Fibroblast of peridontal ligament (primary cell): Measurements from ENCODE around the gene NTN4.
"Not testable (repeated sequence)": the region's sequence is repeated elsewhere in the genome, so short reads cannot be mapped to it uniquely, and the experiment has no call there.

Experiments
- DNase-seq: peaks from one replicate; pipeline ENCODE4 v3.0.0-alpha.2; 2010; ENCODE audit errors: extremely low read depth

Gene NTN4

DNA sequence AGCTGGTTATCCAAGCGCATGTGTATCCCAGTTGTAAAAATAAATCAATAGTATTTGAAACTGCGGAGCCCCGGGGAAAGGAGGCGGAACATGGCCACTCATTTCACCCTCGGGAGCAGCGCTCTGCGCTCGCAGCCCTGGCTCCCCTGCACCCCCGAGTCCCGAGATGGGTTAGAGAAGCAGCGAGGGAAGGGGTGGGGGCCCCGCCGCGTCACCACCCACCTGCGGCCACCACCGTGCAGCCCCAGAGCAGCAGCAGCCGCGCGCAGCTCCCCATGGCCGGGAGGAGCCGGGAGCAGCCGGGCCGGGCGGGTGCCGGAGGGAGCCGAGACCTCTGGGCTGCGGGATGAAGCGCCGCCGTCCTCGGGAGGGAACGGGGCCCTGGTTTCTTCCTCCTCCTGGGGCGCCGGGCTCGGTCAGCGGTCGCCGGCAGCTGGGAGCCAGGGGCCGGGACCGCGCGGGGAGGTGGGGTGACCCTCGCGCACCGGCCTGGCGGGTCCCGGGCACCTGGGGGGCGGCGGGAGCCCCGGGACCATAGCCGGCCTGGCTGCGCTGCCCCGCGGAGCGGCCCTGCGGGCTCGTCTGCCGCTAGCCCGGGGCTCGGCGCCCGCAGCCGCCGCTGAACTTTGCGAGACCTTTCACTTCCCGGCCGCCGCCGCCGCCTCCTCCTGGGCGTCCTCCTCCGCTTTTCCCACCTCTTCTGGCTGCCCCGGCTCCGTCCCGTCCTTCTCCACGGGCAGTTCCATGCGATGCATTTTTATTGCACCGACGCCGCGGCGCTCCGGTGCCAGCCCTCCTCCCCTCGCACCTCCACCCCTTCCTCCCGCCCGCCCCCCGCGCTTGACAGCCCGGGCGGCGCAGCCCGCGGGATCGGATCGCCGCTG, at the start of gene NTN4:
TSS of gene NTN4 (minus strand) at position 732 of the 884 bp plus-strand sequence. CDS start at position 277, 455 bp downstream.
- no peak for DNase-seq

DNA sequence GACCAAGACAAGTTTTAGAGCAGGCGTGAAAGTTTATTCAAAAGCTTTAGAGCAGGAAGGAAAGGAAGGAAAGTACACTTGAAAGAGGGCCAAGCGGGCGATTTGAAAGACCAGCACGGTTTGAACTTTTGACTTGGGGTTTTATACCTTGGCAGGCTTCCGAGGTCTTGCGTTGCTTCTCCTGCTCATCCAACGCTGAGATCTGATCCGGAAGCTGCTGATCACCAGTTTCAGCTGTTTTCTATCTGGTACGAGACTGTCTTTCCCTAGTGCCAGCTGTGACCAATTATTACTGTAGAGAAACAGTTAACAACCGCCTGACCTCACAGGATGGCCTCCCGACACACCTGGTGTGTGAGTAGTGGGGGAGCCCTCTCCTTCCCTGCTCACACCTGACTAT, 47.6 kb upstream of the NTN4 start:
- peak; percentile 92 for DNase-seq

GRCh38 chr12:95837240-95838038, 46.9 kb upstream of the NTN4 start:
- DNase-seq = peak; percentile 7

DNA sequence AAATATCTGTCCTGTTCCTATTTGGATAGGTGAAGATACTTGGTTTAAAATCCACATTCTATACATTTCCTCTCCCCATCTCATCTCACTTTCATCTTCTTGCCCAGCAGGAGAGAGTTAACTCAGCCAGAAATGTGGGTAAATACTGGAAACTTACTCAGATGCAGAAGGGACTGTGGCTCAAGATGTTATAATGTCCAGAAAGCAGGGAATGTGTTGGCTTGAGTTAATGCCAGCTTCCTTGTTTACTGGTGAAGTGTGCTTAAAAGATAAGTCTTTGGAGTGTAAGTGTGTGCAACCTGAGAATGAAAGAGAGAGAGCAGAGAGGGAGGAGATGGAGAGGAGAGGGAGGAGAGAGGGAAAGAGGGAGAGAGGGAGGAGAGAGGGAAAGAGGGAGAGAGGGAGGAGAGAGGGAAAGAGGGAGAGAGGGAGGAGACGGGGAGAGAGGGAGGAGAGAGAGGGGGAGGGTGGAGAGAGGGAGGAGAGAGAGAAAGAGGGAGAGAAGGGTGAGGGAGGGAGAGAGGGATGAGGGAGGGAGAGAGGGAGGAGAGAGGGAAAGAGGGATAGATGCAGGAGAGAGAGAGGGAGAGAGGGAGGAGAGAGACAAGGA, 46.2 kb upstream of the NTN4 start:
- DNase-seq = peak; percentile 66

- DNase-seq = peak; percentile 27
These were observed 45.6 kb upstream of the NTN4 start for GRCh38 chr12:95836185-95836609.

DNA sequence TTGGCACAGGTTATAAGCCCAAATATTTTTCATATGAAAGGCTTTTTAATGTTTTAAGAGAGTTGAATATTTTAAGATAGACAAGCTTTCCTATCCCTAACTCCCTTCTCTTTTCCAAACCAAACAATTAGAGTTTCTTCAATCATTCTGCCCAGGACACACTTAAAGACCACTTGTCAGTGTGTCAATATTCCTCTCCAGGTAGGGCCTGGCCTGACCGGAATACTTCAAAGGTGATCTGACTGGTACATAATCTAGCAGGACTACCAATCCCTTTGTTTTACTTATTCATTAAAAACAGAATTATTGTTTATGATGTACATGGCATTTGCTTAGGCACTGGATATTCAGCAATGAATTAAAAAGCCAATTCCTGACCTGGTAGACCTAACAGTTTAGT, 44.0 kb upstream of the NTN4 start:
- no peak for DNase-seq

DNA sequence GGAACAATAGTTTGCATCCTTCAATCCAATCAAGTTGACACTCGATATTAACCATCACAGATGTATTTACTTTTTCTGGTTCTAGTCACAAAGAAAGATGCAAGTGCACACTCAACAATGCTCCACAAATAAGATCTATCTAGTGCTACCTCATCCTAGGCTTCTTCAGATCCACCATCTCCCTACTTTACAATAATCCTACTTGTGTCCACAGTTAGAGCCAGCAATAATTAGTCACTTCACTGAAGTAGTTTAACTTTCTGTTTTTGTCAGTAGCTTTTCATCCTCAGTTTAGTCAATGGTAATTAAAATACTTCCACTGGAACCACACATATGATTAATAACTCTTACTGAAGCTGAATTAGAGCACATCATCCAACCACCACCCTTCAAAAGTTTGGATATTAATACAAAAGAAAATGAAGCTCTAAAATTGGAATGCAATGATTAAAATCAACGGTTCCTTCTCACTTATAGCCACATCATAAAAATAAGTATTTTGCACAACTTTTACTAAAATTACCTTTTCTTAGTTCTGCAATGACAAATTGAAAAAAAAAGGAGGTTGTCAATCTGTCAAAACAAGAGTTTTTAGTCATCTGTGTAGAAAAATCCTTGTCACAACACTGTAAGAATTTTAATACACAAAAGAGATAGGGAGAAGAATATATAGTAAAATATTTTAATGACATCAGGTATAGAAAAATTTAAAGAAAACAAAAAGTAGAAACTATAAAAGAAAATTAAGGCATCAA, 39.9 kb upstream of the NTN4 start:
- no peak for DNase-seq

DNA sequence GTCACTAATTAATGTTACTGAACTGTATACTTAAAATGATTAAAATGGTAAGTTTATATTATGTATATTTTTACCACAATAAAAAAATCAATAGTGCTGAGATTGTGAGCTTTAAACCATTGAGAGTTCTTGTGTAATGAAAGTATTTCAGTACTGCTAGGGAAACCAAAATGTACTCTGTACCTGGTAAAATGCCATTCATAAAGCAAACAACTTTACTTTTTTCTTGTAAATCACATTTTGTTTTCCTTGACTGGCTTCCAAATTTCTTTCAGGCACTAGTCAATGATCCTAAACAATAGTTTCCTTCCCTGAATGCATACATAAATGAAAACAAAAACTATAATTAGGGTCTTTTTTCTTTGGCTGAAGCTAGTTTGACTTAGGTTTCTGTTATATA, 38.8 kb upstream of the NTN4 start:
- no peak for DNase-seq

GRCh38 chr12:95820096-95820703, 29.6 kb upstream of the NTN4 start:
- peak; percentile 80 for DNase-seq

GRCh38 chr12:95815632-95816212, 25.2 kb upstream of the NTN4 start:
- DNase-seq = peak; percentile 76

- DNase-seq = not testable (repeated sequence)
These were observed 21.6 kb upstream of the NTN4 start for GRCh38 chr12:95812155-95812554.

DNA sequence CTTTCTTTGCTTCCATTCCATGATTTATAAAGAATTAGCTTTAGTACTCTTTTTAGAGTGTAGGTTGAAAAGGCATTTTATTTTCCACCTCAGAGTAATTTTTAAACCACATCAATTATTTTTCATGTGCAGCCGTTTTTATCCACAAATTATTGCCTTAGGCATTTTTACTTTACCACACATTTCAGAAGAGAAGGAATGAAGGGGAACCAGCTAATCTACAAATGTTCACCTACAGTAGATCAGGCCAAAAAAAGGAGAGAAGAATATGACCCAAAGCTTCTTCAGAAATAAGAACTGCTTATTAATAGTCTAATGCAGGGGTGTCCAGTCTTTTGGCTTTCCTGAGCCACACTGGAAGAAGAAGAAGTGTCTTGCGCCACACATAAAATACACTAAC, 19.8 kb upstream of the NTN4 start:
- DNase-seq = no peak

GRCh38 chr12:95809000-95809680, 18.6 kb upstream of the NTN4 start:
- no peak for DNase-seq

GRCh38 chr12:95808146-95808545, 17.6 kb upstream of the NTN4 start:
- no peak for DNase-seq

- peak; percentile 99 for DNase-seq
These were observed 15.5 kb upstream of the NTN4 start for GRCh38 chr12:95805864-95806671.

DNA sequence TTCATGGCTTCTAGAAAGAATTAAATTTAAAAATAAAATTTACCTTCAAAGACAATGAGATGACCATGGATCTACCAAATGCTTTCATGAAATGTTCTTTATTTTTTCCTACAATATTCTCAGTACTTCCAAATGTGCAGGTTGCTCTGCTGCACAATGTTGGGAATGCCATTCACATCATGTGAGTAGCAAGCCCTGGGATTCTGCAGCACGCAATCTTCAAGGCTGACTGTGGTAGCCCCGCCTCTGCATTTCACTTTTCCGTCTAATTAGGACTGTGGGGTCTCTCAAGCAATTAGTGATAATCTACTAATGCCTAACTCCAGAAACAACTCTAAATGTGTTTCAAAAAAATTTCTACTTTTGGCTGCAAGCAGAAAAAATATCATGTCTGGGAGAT, 13.7 kb upstream of the NTN4 start:
- no peak for DNase-seq

DNA sequence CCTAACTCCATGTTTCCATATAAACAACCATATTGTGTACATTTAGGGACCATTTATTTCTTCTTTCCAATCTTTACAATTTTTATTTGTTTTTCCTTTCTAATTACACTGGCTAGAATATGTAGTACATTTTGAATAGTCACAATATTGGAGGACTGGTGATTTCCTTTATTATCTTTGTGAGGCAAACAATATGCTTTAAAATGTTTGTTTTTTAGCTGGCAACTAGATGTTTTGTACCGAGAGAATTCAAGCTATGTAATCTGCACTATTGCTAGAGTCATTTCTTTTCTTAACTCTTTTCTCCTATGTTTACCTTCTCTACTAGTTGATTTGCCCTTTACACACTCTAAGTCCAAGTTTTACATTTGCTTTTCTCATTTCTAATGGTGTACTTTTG, 13.3 kb upstream of the NTN4 start:
- no peak for DNase-seq

GRCh38 chr12:95802482-95803270, 12.1 kb upstream of the NTN4 start:
- DNase-seq = peak; percentile 81

GRCh38 chr12:95796982-95797289, 6.4 kb upstream of the NTN4 start:
- DNase-seq = no peak
